ENCODE results near the gene HP. TPM values are rescaled to one million over a fixed set of nuclear protein-coding genes. Genes with fewer than 3 reads are reported as not detected.

HP gene
- total RNA-seq, 4 donors from 2014 or later, result 2.9 to 3.4 TPM; not detected in 2

GRCh38 chr16:72061564-72061963, 7.3 kb downstream of the HP start:
- Histone ChIP-seq H3K36me3 (peaks cover 0 to 5% of the 10 kb centered on the region in 2 donors), H3K4me3 (no peak overlapping the region), H3K27me3 (no peaks in the 10 kb centered on the region), H3K4me1 (no peaks in the 10 kb centered on the region), H3K9me3 (no peaks in the 10 kb centered on the region), H3K27ac (no peak overlapping the region)
- ATAC-seq, result no peak
- WGBS, 2 donors (ENCODE audit: low coverage in 1 of 2), result 90 to 100% methylated on average over 1 of the region's 1 CpG
- no peak for TF ChIP-seq POLR2A (IDR thresholded peaks at IDR 0.05)
- TF ChIP-seq CTCF (IDR thresholded peaks at IDR 0.05), result no peak
- TF ChIP-seq POLR2AphosphoS5 (IDR thresholded peaks at IDR 0.05), result no peak
- TF ChIP-seq EP300 (IDR thresholded peaks at IDR 0.05), result no peak

DNA sequence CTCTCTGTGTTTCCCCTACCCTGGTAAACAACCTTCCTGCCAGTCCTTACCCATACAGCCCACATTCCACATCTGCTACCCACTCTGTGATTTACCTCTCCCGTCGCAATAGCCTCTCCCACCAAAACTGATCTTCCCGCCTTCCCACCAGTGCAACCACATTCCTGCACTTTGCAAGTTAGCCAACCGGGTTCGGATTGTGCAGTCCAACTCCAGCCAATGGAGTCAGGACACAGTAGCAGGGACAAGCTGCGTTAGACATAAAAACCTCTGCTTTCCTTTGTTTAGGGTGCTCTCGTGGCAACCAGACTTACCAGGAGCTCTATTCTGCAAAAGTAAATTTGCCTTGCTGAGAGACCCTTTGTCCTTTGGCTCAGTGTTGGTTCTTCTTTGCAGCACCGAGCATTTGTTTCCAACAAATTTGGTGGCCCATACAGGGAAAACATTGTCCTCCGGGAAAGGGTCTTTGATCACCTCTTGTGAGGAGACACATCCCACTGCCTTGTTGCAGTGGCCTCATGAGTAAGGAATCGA, 10.1 kb downstream of the HP start:
- Histone ChIP-seq H3K27me3 (no peaks in the 10 kb centered on the region), H3K4me1 (no peaks in the 10 kb centered on the region), H3K36me3 (peaks cover 0 to 5% of the 10 kb centered on the region in 2 donors), H3K9me3 (no peaks in the 10 kb centered on the region), H3K4me3 (no peak overlapping the region), H3K27ac (no peak overlapping the region)
- TF ChIP-seq POLR2A (IDR thresholded peaks at IDR 0.05) (no peak), CTCF (IDR thresholded peaks at IDR 0.05) (no peak), POLR2AphosphoS5 (IDR thresholded peaks at IDR 0.05) (no peak), EP300 (IDR thresholded peaks at IDR 0.05) (no peak)
- ATAC-seq, result no peak
- 88 to 90% methylated on average over 2 to 9 of the region's 10 CpGs for WGBS, 2 donors (ENCODE audit: low coverage in 1 of 2)

- Histone ChIP-seq H3K36me3 (peaks cover 0 to 4% of the 10 kb centered on the region in 2 donors), H3K9me3 (no peaks in the 10 kb centered on the region), H3K4me1 (no peaks in the 10 kb centered on the region), H3K27ac (no peak overlapping the region), H3K27me3 (no peaks in the 10 kb centered on the region), H3K4me3 (no peak overlapping the region)
- no peak for ATAC-seq
- 7 to 13% methylated on average over 1 of the region's 1 CpG for WGBS, 2 donors (ENCODE audit: low coverage in 1 of 2)
- TF ChIP-seq CTCF (IDR thresholded peaks at IDR 0.05), result peak in 3 of 4 experiments; percentile 22 to 43 (median 26)
- no peak for TF ChIP-seq POLR2A (IDR thresholded peaks at IDR 0.05)
- no peak for TF ChIP-seq EP300 (IDR thresholded peaks at IDR 0.05)
Observed at GRCh38 chr16:72066747-72067146, 12.4 kb downstream of the HP start.

DNA sequence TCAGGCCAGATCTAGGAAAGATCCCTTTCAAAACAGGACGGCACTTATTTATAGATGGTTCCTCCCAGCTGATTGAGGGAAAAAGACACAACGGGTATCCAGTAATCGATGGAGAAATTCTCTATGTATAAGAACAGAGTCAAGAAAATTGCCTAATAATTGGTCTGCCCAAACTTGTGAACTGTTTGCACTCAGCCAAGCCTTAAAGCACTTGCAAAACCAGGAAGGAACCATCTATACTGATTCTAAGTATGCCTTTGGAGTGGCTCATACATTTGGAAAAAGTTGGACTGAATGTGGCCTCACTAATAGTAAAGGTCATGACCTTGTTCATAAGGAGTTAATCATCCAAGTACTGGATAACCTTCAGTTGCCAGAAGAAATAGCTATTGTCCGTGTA, 14.6 kb downstream of the HP start:
- WGBS, 2 donors (ENCODE audit: low coverage in 1 of 2), result 67 to 76% methylated on average over 3 to 4 of the region's 4 CpGs
- H3K36me3 ChIP-seq, result no peaks in the 10 kb centered on the region
- no peaks in the 10 kb centered on the region for H3K27me3 ChIP-seq
- ATAC-seq, result no peak
- peaks cover 0 to 6% (median 0%) of the 10 kb centered on the region in 3 donors for H3K4me1 ChIP-seq
- no peak overlapping the region for H3K27ac ChIP-seq
- TF ChIP-seq CTCF (IDR thresholded peaks at IDR 0.05) (no peak), POLR2AphosphoS5 (IDR thresholded peaks at IDR 0.05) (no peak), EP300 (IDR thresholded peaks at IDR 0.05) (no peak), POLR2A (IDR thresholded peaks at IDR 0.05) (no peak)
- no peak overlapping the region for H3K4me3 ChIP-seq
- no peaks in the 10 kb centered on the region for H3K9me3 ChIP-seq

DNA sequence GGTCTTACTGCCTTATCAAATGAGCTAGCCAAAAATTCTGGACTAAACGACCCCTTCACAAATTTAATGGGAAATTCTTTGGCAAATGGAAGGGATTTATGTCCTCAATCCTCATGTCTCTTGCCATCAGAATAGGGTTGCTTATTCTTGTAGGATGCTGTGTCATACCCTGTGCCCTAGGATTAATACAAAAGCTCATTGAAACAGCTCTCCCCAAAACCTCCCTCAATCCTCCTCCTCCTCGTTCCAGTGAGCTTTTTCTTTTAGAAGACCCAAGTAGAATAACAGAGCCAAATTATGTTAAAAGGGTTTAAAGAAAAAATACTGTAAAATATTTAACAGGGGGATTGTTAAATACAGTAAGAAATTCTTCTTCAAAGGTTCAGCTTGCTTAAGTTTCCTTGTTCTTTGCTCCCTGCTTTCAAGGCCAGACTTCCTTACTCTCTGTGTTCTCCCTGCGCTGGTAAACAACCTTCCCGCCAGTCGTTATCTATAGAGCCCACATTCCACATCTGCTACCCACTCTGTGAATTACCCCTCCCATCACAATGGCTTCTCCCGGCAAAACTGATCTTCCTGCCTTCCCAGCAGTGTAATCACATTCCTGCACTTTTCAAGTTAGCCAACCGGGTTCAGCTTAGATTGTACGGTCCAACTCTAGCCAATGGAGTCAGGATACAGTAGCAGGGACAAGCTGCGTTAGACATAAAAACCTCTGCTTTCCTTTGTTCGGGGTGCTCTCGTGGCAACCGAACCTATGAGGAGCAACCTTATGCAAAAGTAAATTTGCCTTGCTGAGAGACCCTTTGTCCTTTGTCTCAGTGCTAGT, 18.4 kb downstream of the HP start:
- peak; percentile 39 for TF ChIP-seq POLR2AphosphoS5 (IDR thresholded peaks at IDR 0.05)
- TF ChIP-seq EP300 (IDR thresholded peaks at IDR 0.05), result no peak
- no peak for TF ChIP-seq POLR2A (IDR thresholded peaks at IDR 0.05)
- no peak for TF ChIP-seq CTCF (IDR thresholded peaks at IDR 0.05)
- no peak for ATAC-seq
- Histone ChIP-seq H3K27ac (peak overlapping the region in 3 of 4 donors; percentile 10 to 58 (median 16)), H3K4me1 (peaks cover 0 to 9% (median 0%) of the 10 kb centered on the region in 3 donors), H3K9me3 (no peaks in the 10 kb centered on the region), H3K4me3 (no peak overlapping the region), H3K27me3 (no peaks in the 10 kb centered on the region), H3K36me3 (peaks cover 0 to 6% of the 10 kb centered on the region in 2 donors)
- 45 to 58% methylated on average over 11 to 12 of the region's 12 CpGs for WGBS, 2 donors (ENCODE audit: low coverage in 1 of 2)
